Coronary artery (tissue), 2 donors: Measurements from ENCODE around the gene TGOLN2.
A peak's percentile ranks its signal among the peaks of the same experiment; 100 is the strongest.

Source experiments
- DNase-seq: peaks from one replicate; pipeline ENCODE4 v3.0.0-alpha.2; 2017; ENCODE audit warnings: low spot score
- H3K27ac ChIP-seq, 2 donors: fragments of 200-600 bp; sonication (generic); one replicate each; pipeline ENCODE4 v1.5.1; 2016 to 2019
- H3K4me3 ChIP-seq: fragments of 200-600 bp; sonication (generic); 2 replicates; pipeline ENCODE4 v1.5.1; 2016; ENCODE audit warnings: mild to moderate bottlenecking, moderate library complexity
- CTCF ChIP-seq: fragments of 200-600 bp; sonication (generic); IDR thresholded peaks from one replicate; pipeline ENCODE4 v1.5.1; 2019; ENCODE audit warnings: antibody characterized with exemption

The TGOLN2 gene

GRCh38 chr2:85282914-85283313 lies 44.9 kb downstream of the TGOLN2 start:
- TF ChIP-seq CTCF = no peak
- H3K4me3 ChIP-seq = no peak overlapping the region
- DNase-seq = no peak
- no peak overlapping the region for H3K27ac ChIP-seq

- no peak for DNase-seq
- H3K4me3 ChIP-seq = no peak overlapping the region
- H3K27ac ChIP-seq = no peak overlapping the region
- no peak for TF ChIP-seq CTCF
Measured at GRCh38 chr2:85281553-85281952, 46.2 kb downstream of the TGOLN2 start.

- Histone ChIP-seq H3K4me3 (no peak overlapping the region), H3K27ac (peak overlapping the region; percentile 6 to 72)
- no peak for TF ChIP-seq CTCF
- no peak for DNase-seq
Measured at GRCh38 chr2:85278361-85278760, 49.4 kb downstream of the TGOLN2 start.

GRCh38 chr2:85277416-85278158 lies 50.2 kb downstream of the TGOLN2 start:
- no peak for DNase-seq
- H3K27ac ChIP-seq = peak overlapping the region; percentile 29 to 72
- peak overlapping the region; percentile 53 for H3K4me3 ChIP-seq
- no peak for TF ChIP-seq CTCF

GRCh38 chr2:85276571-85277118 lies 51.1 kb downstream of the TGOLN2 start:
- Histone ChIP-seq H3K27ac (peak overlapping the region; percentile 52 to 72), H3K4me3 (peak overlapping the region; percentile 59)
- DNase-seq = no peak
- no peak for TF ChIP-seq CTCF

GRCh38 chr2:85275984-85276540 lies 51.7 kb downstream of the TGOLN2 start:
- Histone ChIP-seq H3K27ac (peak overlapping the region; percentile 52 to 72), H3K4me3 (peak overlapping the region; percentile 59)
- no peak for DNase-seq
- TF ChIP-seq CTCF = no peak
